H1 (cell line): ENCODE data around the gene GPD1L. TPM values are rescaled to one million over a fixed set of nuclear protein-coding genes. Genes with fewer than 3 reads are reported as not detected.

Experiments
- CBX8 ChIP-seq: fragments of 300-800, 300-1000 bp; sonication (generic); IDR thresholded peaks from 2 replicates; pipeline ENCODE4 v1.7.1; 2016; ENCODE audit warnings: low read depth, low read length, borderline replicate concordance
- CHD7 ChIP-seq: fragments of 300-600 bp; sonication (generic); IDR thresholded peaks from 2 replicates; pipeline ENCODE4 v1.7.1; 2012; ENCODE audit warnings: low read length, moderate library complexity, mild to moderate bottlenecking, inconsistent platforms; ENCODE audit not compliant: insufficient replicate concordance
- CTBP2 ChIP-seq: IDR thresholded peaks from 2 replicates; pipeline ENCODE4 v1.7.0; 2011; ENCODE audit warnings: borderline replicate concordance, mild to moderate bottlenecking, moderate library complexity, mixed read lengths, low read length; ENCODE audit not compliant: insufficient read depth, insufficient read length
- EZH2 ChIP-seq: fragments of 200-600 bp; sonication (generic); IDR thresholded peaks from 2 replicates; pipeline ENCODE4 v1.7.1; 2012; ENCODE audit warnings: low read depth, mild to moderate bottlenecking, moderate library complexity, low read length, inconsistent platforms; ENCODE audit not compliant: severe bottlenecking
- HDAC6 ChIP-seq: IDR thresholded peaks from one replicate; pipeline ENCODE4 v1.7.1; 2012; ENCODE audit warnings: low read depth, mild to moderate bottlenecking, inconsistent platforms, low read length, moderate library complexity
- JUND ChIP-seq: IDR thresholded peaks from 2 replicates; pipeline ENCODE4 v1.6.1; 2011; ENCODE audit warnings: mild to moderate bottlenecking, improper control_type of control experiment, low read length
- RAD21 ChIP-seq, 2 experiments: IDR thresholded peaks in 1 of 2; conservative IDR thresholded peaks in 1 of 2; 2 replicates each; pipeline ENCODE4 v1.6.1; 2011; ENCODE audit warnings: low read depth in 2 of 2, low read length in 2 of 2, improper control_type of control experiment in 1 of 2, inconsistent platforms in 1 of 2, mild to moderate bottlenecking in 1 of 2, moderate library complexity in 1 of 2
- SIRT6 ChIP-seq: IDR thresholded peaks from one replicate; pipeline ENCODE4 v1.7.1; 2012; ENCODE audit warnings: low read length, inconsistent platforms
- SP4 ChIP-seq: IDR thresholded peaks from 2 replicates; pipeline ENCODE4 v1.6.1; 2012; ENCODE audit warnings: low read length, inconsistent platforms
- TCF12 ChIP-seq: IDR thresholded peaks from 2 replicates; pipeline ENCODE4 v1.6.1; 2011; ENCODE audit warnings: low read depth, mild to moderate bottlenecking, low read length
- YY1 ChIP-seq: IDR thresholded peaks from 2 replicates; pipeline ENCODE4 v1.6.1; 2011; ENCODE audit warnings: low read depth, mild to moderate bottlenecking, low read length
- polyA plus RNA-seq, 7 experiments: library from polyadenylated mRNA; depleted of rRNA in 3 of 7; stranded (reverse) in 5 of 7; unstranded in 2 of 7; fragments of >200 nt in 5 of 7; fragments of 200-250 nt in 2 of 7; gene quantifications; 1 replicate in 5 of 7; 2 replicates in 1 of 7; 4 replicates in 1 of 7; pipeline versions ENCODE4 v1.2.1 to v1.2.3, GENCODE V29; 2011 to 2013; ENCODE audit warnings: missing spikeins in 2 of 7, mixed read lengths in 2 of 7
- total RNA-seq: library from RNA; stranded (reverse); fragmentation: NEBNext Ultra II Directional; extraction: Animal tissue kit (Norgen Biotek cat#: 25700); gene quantifications from 2 replicates; pipeline ENCODE4 v1.2.1, GENCODE V29; 2021

GPD1L gene
- total and polyA plus RNA-seq, 2 of the 8 experiments (the other 6 are each of a cell fraction or from before 2014, with no cell fraction given) = 2.4 to 8.4 TPM

DNA sequence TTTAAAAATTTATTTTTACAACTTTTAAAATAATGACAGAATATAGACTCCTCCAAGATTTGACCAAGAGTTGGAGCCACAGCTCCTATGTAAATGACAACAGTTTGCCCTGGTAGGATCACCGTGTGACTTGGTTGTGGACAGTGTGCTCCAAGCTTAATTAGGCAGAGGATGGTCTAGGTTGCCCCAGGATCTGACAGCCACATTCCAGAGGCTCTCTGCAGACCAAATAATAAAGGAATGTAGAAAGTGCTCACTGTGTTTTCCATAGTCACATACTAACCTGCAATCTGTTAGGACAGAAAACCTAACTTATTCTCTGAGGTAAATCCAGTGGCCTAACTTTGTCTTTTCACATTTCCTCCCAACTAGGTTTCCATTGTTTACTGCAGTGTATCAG, 59.0 kb downstream of the GPD1L start (continued):
- TF ChIP-seq CHD7 (no peak), SIRT6 (no peak), JUND (no peak), CBX8 (no peak), HDAC6 (no peak), YY1 (no peak), RAD21 (IDR thresholded peaks at IDR 0.05 in 1 of 2, conservative IDR thresholded peaks at IDR 0.05 in 1 of 2; ENCODE audit: low read depth in 2 of 2, low read length in 2 of 2) (no peak), CTBP2 (no peak), TCF12 (no peak), SP4 (no peak), EZH2 (no peak)
